SK-N-SH treated with all-trans-retinoic acid at 6 μM for 48 hours (cell line): Measurements from ENCODE around the gene OR10AD1.
A peak's percentile ranks its signal among the peaks of the same experiment; 100 is the strongest.

ENCODE experiments used
- ATAC-seq: fragments of 200-7000 bp; cut with Tn5 transposase; 3 replicates; pipeline ENCODE4 v1.9.1; 2020; ENCODE audit warnings: mild to moderate bottlenecking, moderate library complexity
- ARNTL ChIP-seq: fragments of 450-650 bp; formaldehyde crosslinking; IDR thresholded peaks from 2 replicates; pipeline ENCODE4 v1.5.0; 2020; ENCODE audit warnings: low read depth, mild to moderate bottlenecking, moderate library complexity, borderline replicate concordance
- ESRRG ChIP-seq: fragments of 250-450 bp; sonication (Bioruptor Pico); IDR thresholded peaks from 2 replicates; pipeline ENCODE4 v1.6.1; 2021; ENCODE audit warnings: mild to moderate bottlenecking
- ISL1 ChIP-seq: fragments of 250-450 bp; sonication (Bioruptor Pico); IDR thresholded peaks from 2 replicates; pipeline ENCODE4 v2.1.2; 2022; ENCODE audit warnings: mild to moderate bottlenecking, moderate library complexity
- OSR1 ChIP-seq: fragments of 250-450 bp; sonication (Bioruptor Pico); IDR thresholded peaks from 2 replicates; pipeline ENCODE4 v1.8.0; 2022; ENCODE audit warnings: moderate library complexity, mild to moderate bottlenecking, inconsistent platforms
- PPARA ChIP-seq: fragments of 250-450 bp; sonication (Bioruptor Pico); IDR thresholded peaks from 2 replicates; pipeline ENCODE4 v1.5.0; 2020; ENCODE audit warnings: mild to moderate bottlenecking, borderline replicate concordance
- SNAI2 ChIP-seq: fragments of 250-450 bp; sonication (Bioruptor Pico); IDR thresholded peaks from 2 replicates; pipeline ENCODE4 v1.5.0; 2020; ENCODE audit warnings: mild to moderate bottlenecking, moderate library complexity
- TCF4 ChIP-seq: fragments of 250-450 bp; sonication (Bioruptor Pico); IDR thresholded peaks from 2 replicates; pipeline ENCODE4 v1.8.0; 2021; ENCODE audit warnings: mild to moderate bottlenecking, moderate library complexity, borderline replicate concordance
- ZC3H10 ChIP-seq: fragments of 250-450 bp; sonication (Bioruptor Pico); IDR thresholded peaks from 2 replicates; pipeline ENCODE4 v1.5.1; 2021; ENCODE audit warnings: mild to moderate bottlenecking, moderate library complexity
- ZFP3 ChIP-seq: fragments of 250-450 bp; sonication (Bioruptor Pico); IDR thresholded peaks from 2 replicates; pipeline ENCODE4 v1.5.0; 2020; ENCODE audit warnings: mild to moderate bottlenecking, moderate library complexity
- ZFP30 ChIP-seq: fragments of 450-650 bp; formaldehyde crosslinking; IDR thresholded peaks from 2 replicates; pipeline ENCODE4 v1.5.0; 2022; ENCODE audit warnings: mild to moderate bottlenecking, moderate library complexity
- ZNF565 ChIP-seq: fragments of 450-650 bp; formaldehyde crosslinking; conservative IDR thresholded peaks from 2 replicates; pipeline ENCODE4 v1.5.0; 2020; ENCODE audit warnings: low read depth, mild to moderate bottlenecking, moderate library complexity
- ZNF8 ChIP-seq: fragments of 450-650 bp; formaldehyde crosslinking; IDR thresholded peaks from 2 replicates; pipeline ENCODE4 v1.5.0; 2020; ENCODE audit warnings: mild to moderate bottlenecking, moderate library complexity
- TF ChIP-seq, protein P1 (sequence below): fragments of 250-450 bp; sonication (Bioruptor Pico); IDR thresholded peaks from 2 replicates; pipeline ENCODE4 v1.5.1; 2020; ENCODE audit warnings: low read depth, mild to moderate bottlenecking, moderate library complexity
- TF ChIP-seq, protein P2 (sequence below): fragments of 250-450 bp; sonication (Bioruptor Pico); IDR thresholded peaks from 2 replicates; pipeline ENCODE4 v1.8.0; 2020; ENCODE audit warnings: mild to moderate bottlenecking, moderate library complexity, borderline replicate concordance
- TF ChIP-seq, protein P3 (sequence below): fragments of 250-450 bp; sonication (Bioruptor Pico); IDR thresholded peaks from 2 replicates; pipeline ENCODE4 v1.5.0; 2020; ENCODE audit warnings: mild to moderate bottlenecking, moderate library complexity
- TF ChIP-seq, protein P4 (sequence below): fragments of 250-450 bp; sonication (Bioruptor Pico); IDR thresholded peaks from 2 replicates; pipeline ENCODE4 v1.5.1; 2021; ENCODE audit warnings: mild to moderate bottlenecking, moderate library complexity

OR10AD1 gene

DNA sequence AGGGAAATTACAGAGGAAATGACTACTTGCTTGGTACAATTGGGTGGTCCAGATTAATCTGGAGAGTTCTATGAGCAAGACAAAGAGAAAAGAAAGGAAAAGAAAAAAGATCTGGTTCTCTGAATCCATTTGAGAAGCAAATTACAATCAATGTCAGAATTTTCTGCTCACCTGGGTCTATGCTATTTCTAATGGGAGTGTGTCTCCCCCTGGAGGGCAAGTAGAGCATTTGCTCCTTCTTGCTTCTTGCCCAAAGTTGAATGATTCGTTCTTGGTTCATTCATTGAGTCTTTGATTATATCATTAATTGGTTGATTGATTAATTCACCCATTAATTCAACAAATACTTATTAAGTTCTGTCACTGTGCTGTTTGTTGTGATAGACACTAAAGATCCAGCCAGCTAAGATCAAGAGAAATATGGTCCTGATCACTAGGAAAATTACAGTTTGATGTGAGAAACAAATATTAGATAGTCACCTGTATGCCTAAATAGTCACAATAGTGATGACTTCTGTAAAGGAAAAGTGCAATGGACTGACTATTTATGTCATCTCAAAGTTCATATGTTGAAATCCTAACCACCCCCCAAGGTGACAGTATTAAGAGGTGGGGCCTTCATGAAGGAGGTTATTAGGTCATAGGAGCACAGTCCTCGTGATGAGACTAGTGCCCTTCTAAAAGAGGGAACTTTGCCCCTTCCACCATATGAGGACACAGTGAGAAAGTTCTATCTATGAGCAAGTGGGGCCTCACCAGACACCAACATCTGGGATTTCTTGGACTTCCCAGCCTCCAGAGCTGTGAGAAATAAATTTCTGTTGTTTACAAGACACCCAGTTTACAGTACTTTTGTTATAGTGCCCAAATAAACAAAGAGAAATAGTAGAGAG is 37.8 kb downstream of the OR10AD1 start:
- peak; percentile 77 for ATAC-seq
- TF ChIP-seq, protein P1, sequence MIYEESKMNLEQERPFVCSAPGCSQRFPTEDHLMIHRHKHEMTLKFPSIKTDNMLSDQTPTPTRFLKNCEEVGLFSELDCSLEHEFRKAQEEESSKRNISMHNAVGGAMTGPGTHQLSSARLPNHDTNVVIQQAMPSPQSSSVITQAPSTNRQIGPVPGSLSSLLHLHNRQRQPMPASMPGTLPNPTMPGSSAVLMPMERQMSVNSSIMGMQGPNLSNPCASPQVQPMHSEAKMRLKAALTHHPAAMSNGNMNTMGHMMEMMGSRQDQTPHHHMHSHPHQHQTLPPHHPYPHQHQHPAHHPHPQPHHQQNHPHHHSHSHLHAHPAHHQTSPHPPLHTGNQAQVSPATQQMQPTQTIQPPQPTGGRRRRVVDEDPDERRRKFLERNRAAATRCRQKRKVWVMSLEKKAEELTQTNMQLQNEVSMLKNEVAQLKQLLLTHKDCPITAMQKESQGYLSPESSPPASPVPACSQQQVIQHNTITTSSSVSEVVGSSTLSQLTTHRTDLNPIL (CRISPR knock-in tag) = no peak
- TF ChIP-seq ISL1 (CRISPR knock-in tag) = no peak

DNA sequence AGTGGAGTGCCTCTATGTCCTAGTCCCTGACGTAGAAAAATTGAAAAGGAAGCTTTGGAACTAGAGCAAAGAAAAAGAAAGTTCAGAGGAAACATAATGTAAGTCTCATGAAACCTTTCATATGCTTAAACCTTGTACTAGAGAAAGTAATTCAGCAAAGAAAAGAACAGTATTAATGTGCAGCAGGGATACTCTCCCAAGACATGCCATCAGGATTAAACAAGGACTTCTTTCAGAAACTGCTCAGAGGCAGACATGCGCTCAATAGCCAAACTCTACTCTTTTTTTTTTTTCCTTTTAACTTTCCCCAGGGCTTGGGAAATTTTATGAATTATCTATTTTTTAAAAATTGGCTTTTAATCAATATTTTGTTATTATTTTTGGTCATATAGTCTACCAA is 38.6 kb downstream of the OR10AD1 start:
- TF ChIP-seq ZNF8 (no peak), OSR1 (CRISPR knock-in tag) (no peak), ZFP3 (CRISPR knock-in tag) (no peak), ARNTL (CRISPR knock-in tag) (no peak), ZFP30 (CRISPR knock-in tag) (no peak), SNAI2 (CRISPR knock-in tag) (no peak), PPARA (CRISPR knock-in tag) (no peak), ZNF565 (no peak), TCF4 (CRISPR knock-in tag) (no peak), ZC3H10 (CRISPR knock-in tag) (no peak)
- TF ChIP-seq, protein P1 (CRISPR knock-in tag) = no peak
- TF ChIP-seq, protein P2, sequence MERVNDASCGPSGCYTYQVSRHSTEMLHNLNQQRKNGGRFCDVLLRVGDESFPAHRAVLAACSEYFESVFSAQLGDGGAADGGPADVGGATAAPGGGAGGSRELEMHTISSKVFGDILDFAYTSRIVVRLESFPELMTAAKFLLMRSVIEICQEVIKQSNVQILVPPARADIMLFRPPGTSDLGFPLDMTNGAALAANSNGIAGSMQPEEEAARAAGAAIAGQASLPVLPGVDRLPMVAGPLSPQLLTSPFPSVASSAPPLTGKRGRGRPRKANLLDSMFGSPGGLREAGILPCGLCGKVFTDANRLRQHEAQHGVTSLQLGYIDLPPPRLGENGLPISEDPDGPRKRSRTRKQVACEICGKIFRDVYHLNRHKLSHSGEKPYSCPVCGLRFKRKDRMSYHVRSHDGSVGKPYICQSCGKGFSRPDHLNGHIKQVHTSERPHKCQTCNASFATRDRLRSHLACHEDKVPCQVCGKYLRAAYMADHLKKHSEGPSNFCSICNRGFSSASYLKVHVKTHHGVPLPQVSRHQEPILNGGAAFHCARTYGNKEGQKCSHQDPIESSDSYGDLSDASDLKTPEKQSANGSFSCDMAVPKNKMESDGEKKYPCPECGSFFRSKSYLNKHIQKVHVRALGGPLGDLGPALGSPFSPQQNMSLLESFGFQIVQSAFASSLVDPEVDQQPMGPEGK = no peak
- TF ChIP-seq, protein P3, sequence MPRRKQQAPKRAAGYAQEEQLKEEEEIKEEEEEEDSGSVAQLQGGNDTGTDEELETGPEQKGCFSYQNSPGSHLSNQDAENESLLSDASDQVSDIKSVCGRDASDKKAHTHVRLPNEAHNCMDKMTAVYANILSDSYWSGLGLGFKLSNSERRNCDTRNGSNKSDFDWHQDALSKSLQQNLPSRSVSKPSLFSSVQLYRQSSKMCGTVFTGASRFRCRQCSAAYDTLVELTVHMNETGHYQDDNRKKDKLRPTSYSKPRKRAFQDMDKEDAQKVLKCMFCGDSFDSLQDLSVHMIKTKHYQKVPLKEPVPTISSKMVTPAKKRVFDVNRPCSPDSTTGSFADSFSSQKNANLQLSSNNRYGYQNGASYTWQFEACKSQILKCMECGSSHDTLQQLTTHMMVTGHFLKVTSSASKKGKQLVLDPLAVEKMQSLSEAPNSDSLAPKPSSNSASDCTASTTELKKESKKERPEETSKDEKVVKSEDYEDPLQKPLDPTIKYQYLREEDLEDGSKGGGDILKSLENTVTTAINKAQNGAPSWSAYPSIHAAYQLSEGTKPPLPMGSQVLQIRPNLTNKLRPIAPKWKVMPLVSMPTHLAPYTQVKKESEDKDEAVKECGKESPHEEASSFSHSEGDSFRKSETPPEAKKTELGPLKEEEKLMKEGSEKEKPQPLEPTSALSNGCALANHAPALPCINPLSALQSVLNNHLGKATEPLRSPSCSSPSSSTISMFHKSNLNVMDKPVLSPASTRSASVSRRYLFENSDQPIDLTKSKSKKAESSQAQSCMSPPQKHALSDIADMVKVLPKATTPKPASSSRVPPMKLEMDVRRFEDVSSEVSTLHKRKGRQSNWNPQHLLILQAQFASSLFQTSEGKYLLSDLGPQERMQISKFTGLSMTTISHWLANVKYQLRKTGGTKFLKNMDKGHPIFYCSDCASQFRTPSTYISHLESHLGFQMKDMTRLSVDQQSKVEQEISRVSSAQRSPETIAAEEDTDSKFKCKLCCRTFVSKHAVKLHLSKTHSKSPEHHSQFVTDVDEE = no peak
- TF ChIP-seq, protein P4, sequence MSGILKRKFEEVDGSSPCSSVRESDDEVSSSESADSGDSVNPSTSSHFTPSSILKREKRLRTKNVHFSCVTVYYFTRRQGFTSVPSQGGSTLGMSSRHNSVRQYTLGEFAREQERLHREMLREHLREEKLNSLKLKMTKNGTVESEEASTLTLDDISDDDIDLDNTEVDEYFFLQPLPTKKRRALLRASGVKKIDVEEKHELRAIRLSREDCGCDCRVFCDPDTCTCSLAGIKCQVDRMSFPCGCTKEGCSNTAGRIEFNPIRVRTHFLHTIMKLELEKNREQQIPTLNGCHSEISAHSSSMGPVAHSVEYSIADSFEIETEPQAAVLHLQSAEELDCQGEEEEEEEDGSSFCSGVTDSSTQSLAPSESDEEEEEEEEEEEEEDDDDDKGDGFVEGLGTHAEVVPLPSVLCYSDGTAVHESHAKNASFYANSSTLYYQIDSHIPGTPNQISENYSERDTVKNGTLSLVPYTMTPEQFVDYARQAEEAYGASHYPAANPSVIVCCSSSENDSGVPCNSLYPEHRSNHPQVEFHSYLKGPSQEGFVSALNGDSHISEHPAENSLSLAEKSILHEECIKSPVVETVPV (CRISPR knock-in tag) = no peak
- ATAC-seq = no peak

DNA sequence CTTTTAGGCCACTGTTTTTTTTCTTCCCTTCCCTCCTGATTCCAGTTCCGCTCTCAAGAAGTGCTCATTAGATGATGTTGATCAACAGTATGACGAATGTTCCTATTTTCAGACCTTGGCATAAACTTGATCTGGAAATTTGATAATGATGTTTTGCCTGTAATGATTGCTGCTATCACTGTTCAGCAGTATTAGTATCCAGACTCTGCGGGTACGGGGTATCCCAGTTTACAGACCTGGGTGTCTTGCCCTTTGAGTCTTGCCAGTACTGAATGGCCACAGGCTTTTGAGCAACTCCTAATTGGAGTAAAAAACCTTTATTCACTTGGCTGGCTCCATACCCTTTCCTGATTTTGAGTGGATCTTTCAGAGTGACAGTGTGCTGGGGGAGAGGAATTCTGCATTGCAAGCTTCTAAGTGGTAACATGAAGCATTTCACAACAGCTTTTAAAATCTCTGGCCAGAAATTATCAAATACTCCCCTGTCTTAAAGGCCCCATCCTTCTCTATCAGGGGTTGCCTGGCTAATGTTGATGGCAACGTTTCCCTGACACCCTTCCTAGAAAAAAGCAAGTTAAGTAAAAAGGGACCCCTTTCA is 39.8 kb downstream of the OR10AD1 start:
- ATAC-seq = no peak
- no peak for TF ChIP-seq ARNTL (CRISPR knock-in tag)
- TF ChIP-seq ESRRG (CRISPR knock-in tag) = no peak
- no peak for TF ChIP-seq TCF4 (CRISPR knock-in tag)
- TF ChIP-seq, protein P4 (CRISPR knock-in tag) = no peak
